ENCODE measurements around the gene HMGA1.

Gene HMGA1

GRCh38 chr6:34206726-34207125 lies 29.9 kb upstream of the HMGA1 start:
- no peak for DNase-seq
- no peaks in the 10 kb centered on the region for H3K36me3 Mint-ChIP-seq (ENCODE audit: low read depth)
- no peaks in the 10 kb centered on the region for H3K27me3 Mint-ChIP-seq
- H3K27ac Mint-ChIP-seq = no peak overlapping the region
- peaks cover 39% of the 10 kb centered on the region for H3K4me1 Mint-ChIP-seq
- ATAC-seq = no peak
- H3K9me3 Mint-ChIP-seq = no peaks in the 10 kb centered on the region
- no peak overlapping the region for H3K4me3 Mint-ChIP-seq

GRCh38 chr6:34207695-34208443 lies 28.8 kb upstream of the HMGA1 start:
- H3K4me1 Mint-ChIP-seq = peaks cover 37% of the 10 kb centered on the region
- H3K36me3 Mint-ChIP-seq (ENCODE audit: low read depth) = no peaks in the 10 kb centered on the region
- H3K4me3 Mint-ChIP-seq = peak overlapping the region; percentile 18
- no peaks in the 10 kb centered on the region for H3K27me3 Mint-ChIP-seq
- DNase-seq (peak; percentile 50), ATAC-seq (peak; percentile 96)
- peak overlapping the region; percentile 89 for H3K27ac Mint-ChIP-seq
- H3K9me3 Mint-ChIP-seq = no peaks in the 10 kb centered on the region

- no peak for DNase-seq
- Mint-ChIP-seq H3K9me3 (no peaks in the 10 kb centered on the region), H3K27ac (no peak overlapping the region), H3K4me3 (no peak overlapping the region), H3K36me3 (ENCODE audit: low read depth) (no peaks in the 10 kb centered on the region), H3K4me1 (peaks cover 2% of the 10 kb centered on the region), H3K27me3 (no peaks in the 10 kb centered on the region)
- no peak for ATAC-seq
Measured at GRCh38 chr6:34213772-34214171, 22.9 kb upstream of the HMGA1 start.

- no peaks in the 10 kb centered on the region for H3K27me3 Mint-ChIP-seq
- H3K27ac Mint-ChIP-seq = no peak overlapping the region
- DNase-seq = no peak
- no peaks in the 10 kb centered on the region for H3K9me3 Mint-ChIP-seq
- H3K4me1 Mint-ChIP-seq = peaks cover 10% of the 10 kb centered on the region
- no peaks in the 10 kb centered on the region for H3K36me3 Mint-ChIP-seq (ENCODE audit: low read depth)
- H3K4me3 Mint-ChIP-seq = no peak overlapping the region
- no peak for ATAC-seq
Measured at GRCh38 chr6:34218691-34219090, 18.0 kb upstream of the HMGA1 start.

- DNase-seq = no peak
- Mint-ChIP-seq H3K4me1 (peaks cover 37% of the 10 kb centered on the region), H3K27ac (peak overlapping the region; percentile 83), H3K36me3 (ENCODE audit: low read depth) (no peaks in the 10 kb centered on the region), H3K4me3 (peak overlapping the region; percentile 61), H3K9me3 (no peaks in the 10 kb centered on the region), H3K27me3 (no peaks in the 10 kb centered on the region)
- no peak for ATAC-seq
Measured at GRCh38 chr6:34223381-34223955, 13.2 kb upstream of the HMGA1 start.

GRCh38 chr6:34223956-34224940 lies 12.4 kb upstream of the HMGA1 start:
- peak overlapping the region; percentile 83 for H3K27ac Mint-ChIP-seq
- H3K4me3 Mint-ChIP-seq = peak overlapping the region; percentile 61
- no peaks in the 10 kb centered on the region for H3K9me3 Mint-ChIP-seq
- no peaks in the 10 kb centered on the region for H3K36me3 Mint-ChIP-seq (ENCODE audit: low read depth)
- peaks cover 44% of the 10 kb centered on the region for H3K4me1 Mint-ChIP-seq
- H3K27me3 Mint-ChIP-seq = no peaks in the 10 kb centered on the region
- ATAC-seq = peak; percentile 93
- DNase-seq = peak; percentile 96

GRCh38 chr6:34225551-34225950 lies 11.1 kb upstream of the HMGA1 start:
- Mint-ChIP-seq H3K36me3 (ENCODE audit: low read depth) (no peaks in the 10 kb centered on the region), H3K27me3 (no peaks in the 10 kb centered on the region), H3K27ac (no peak overlapping the region), H3K9me3 (no peaks in the 10 kb centered on the region), H3K4me3 (no peak overlapping the region), H3K4me1 (peaks cover 47% of the 10 kb centered on the region)
- DNase-seq (no peak), ATAC-seq (no peak)

GRCh38 chr6:34226066-34226465 lies 10.6 kb upstream of the HMGA1 start:
- H3K9me3 Mint-ChIP-seq = no peaks in the 10 kb centered on the region
- no peak overlapping the region for H3K27ac Mint-ChIP-seq

GRCh38 chr6:34226731-34227586 lies 9.7 kb upstream of the HMGA1 start:
- no peak overlapping the region for H3K27ac Mint-ChIP-seq
- ATAC-seq (no peak), DNase-seq (no peak)
- no peaks in the 10 kb centered on the region for H3K27me3 Mint-ChIP-seq
- H3K4me3 Mint-ChIP-seq = no peak overlapping the region
- H3K36me3 Mint-ChIP-seq (ENCODE audit: low read depth) = no peaks in the 10 kb centered on the region
- H3K9me3 Mint-ChIP-seq = no peaks in the 10 kb centered on the region
- H3K4me1 Mint-ChIP-seq = peaks cover 47% of the 10 kb centered on the region

More at GRCh38 chr6:34226066-34226465, 10.6 kb upstream of the HMGA1 start:
- Mint-ChIP-seq H3K4me3 (no peak overlapping the region), H3K4me1 (peaks cover 47% of the 10 kb centered on the region), H3K27me3 (no peaks in the 10 kb centered on the region), H3K36me3 (ENCODE audit: low read depth) (no peaks in the 10 kb centered on the region)
- no peak for ATAC-seq
- no peak for DNase-seq

- no peaks in the 10 kb centered on the region for H3K27me3 Mint-ChIP-seq
- ATAC-seq (no peak), DNase-seq (no peak)
- no peak overlapping the region for H3K27ac Mint-ChIP-seq
- no peaks in the 10 kb centered on the region for H3K36me3 Mint-ChIP-seq (ENCODE audit: low read depth)
- H3K4me3 Mint-ChIP-seq = no peak overlapping the region
- H3K4me1 Mint-ChIP-seq = peaks cover 46% of the 10 kb centered on the region
- H3K9me3 Mint-ChIP-seq = no peaks in the 10 kb centered on the region
Measured at GRCh38 chr6:34227761-34228421, 8.8 kb upstream of the HMGA1 start.

- Mint-ChIP-seq H3K36me3 (ENCODE audit: low read depth) (no peaks in the 10 kb centered on the region), H3K4me1 (peaks cover 36% of the 10 kb centered on the region), H3K4me3 (no peak overlapping the region), H3K27me3 (no peaks in the 10 kb centered on the region), H3K27ac (no peak overlapping the region), H3K9me3 (no peaks in the 10 kb centered on the region)
- DNase-seq (no peak), ATAC-seq (no peak)
Measured at GRCh38 chr6:34229877-34230276, 6.8 kb upstream of the HMGA1 start.

- no peaks in the 10 kb centered on the region for H3K36me3 Mint-ChIP-seq (ENCODE audit: low read depth)
- no peak overlapping the region for H3K27ac Mint-ChIP-seq
- peaks cover 34% of the 10 kb centered on the region for H3K4me1 Mint-ChIP-seq
- DNase-seq (no peak), ATAC-seq (no peak)
- no peaks in the 10 kb centered on the region for H3K27me3 Mint-ChIP-seq
- H3K4me3 Mint-ChIP-seq = no peak overlapping the region
- H3K9me3 Mint-ChIP-seq = no peaks in the 10 kb centered on the region
Measured at GRCh38 chr6:34230653-34231371, 5.9 kb upstream of the HMGA1 start.
